ENCODE data around the gene DNAAF2. TPM values are rescaled to one million over a fixed set of nuclear protein-coding genes. Genes with fewer than 3 reads are reported as not detected.
"Not testable (repeated sequence)": the region's sequence is repeated elsewhere in the genome, so short reads cannot be mapped to it uniquely, and the experiment has no call there.

Gene DNAAF2
- total RNA-seq, 2 donors from 2014 or later: 7.2 to 8.0 TPM

DNA sequence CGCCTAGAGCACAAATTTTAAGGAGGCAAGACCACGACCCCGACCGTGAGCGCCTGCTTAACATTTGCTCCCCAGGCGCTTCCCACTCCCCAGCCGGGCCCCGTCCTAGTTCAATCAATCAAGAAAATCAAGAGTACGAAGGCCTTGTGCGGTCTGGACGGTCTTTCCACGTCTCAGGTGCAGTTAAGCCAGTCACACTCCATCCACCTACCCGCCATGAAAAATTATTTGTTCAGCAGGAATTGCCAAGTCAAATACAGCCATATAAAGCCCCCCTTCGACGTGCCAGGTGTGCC is 36.9 kb downstream of the DNAAF2 start:
- DNase-seq (ENCODE audit: low spot score in 2 of 2) (no peak), ATAC-seq (peak; percentile 3 to 32)
- peaks cover 21 to 26% of the 10 kb centered on the region in 2 donors for H3K36me3 Mint-ChIP-seq
- H3K27ac Mint-ChIP-seq: peak overlapping the region; percentile 96 to 97
- H3K9me3 Mint-ChIP-seq: no peaks in the 10 kb centered on the region

DNA sequence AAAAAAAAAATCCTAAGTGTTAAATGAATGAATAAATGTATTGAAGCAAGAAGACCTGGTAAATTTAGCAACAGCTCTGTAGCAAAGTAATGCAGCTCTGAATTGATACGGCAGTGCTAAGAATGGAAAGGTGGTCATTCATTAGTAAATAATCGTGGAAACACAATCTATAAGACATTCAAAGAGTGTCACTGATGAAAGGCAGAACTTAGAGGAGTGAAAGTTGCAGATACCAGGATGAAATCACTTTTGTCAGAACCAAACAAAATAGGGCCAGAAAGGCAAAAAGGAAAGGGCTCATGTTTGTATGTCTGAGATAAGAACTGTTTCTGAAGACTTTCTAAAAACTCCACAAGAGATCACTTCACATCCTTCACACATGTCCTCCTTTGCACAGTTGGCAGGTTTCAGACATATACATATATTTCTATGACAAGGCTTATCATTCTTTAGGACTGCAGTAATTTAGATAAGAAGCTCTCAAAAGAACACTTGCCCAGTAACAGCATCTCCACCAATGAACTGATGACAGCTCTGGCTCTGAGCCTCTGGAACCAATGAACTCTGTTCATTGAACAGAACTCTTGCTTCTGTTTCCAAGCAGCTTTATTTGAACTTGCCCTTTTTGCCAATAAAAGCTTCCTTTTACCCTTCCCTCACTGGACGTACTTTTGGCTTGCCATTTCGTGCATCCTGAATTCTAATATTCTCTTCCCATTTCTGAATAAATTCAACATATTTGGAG is 40.5 kb downstream of the DNAAF2 start:
- peaks cover 10 to 19% of the 10 kb centered on the region in 2 donors for H3K36me3 Mint-ChIP-seq
- ATAC-seq: no peak
- H3K9me3 Mint-ChIP-seq: no peaks in the 10 kb centered on the region
- no peak overlapping the region for H3K27ac Mint-ChIP-seq
- no peak for DNase-seq (ENCODE audit: low spot score in 2 of 2)

DNA sequence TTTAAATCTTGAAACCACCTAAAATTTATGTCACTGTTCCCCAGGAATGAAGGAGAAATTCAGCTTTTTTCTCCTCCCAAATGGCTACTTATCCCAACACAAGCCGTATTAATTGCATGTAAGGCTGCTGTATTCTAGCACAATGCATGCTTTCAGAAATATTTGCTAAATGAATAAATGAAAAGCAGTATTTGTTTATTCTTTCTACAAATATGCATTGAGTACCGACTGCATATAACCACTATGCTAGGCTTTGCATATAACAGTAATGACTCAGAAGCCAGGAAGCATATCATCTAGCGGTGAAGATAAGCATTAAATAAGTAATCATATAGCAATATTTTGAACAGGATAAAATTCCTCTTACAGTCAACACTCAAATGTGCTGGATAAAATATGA is 42.0 kb downstream of the DNAAF2 start:
- no peaks in the 10 kb centered on the region for H3K9me3 Mint-ChIP-seq
- DNase-seq (ENCODE audit: low spot score in 2 of 2): no peak
- peaks cover 2 to 4% of the 10 kb centered on the region in 2 donors for H3K36me3 Mint-ChIP-seq
- no peak for ATAC-seq
- H3K27ac Mint-ChIP-seq: no peak overlapping the region

DNA sequence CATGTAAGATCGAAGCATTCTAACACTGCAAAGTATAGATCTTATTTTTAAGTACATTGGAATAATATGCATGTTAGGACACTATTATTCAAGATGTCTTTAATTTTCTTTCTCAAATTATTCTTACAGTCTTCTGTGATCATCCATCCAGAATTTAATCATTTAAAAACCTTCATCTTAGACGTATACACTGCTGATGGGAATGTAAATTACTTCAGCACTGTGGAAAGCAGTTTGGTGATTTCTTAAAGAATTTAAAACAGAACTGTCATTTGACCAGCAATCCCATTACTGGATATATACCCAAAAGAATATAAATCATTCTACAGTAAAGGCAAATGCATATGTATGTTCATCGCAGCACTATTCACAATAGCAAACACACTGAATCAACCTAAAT is 45.7 kb downstream of the DNAAF2 start:
- DNase-seq (ENCODE audit: low spot score in 2 of 2) (no peak), ATAC-seq (no peak)
- no peaks in the 10 kb centered on the region for H3K9me3 Mint-ChIP-seq
- no peak overlapping the region for H3K27ac Mint-ChIP-seq
- peaks cover 17 to 19% of the 10 kb centered on the region in 2 donors for H3K36me3 Mint-ChIP-seq

DNA sequence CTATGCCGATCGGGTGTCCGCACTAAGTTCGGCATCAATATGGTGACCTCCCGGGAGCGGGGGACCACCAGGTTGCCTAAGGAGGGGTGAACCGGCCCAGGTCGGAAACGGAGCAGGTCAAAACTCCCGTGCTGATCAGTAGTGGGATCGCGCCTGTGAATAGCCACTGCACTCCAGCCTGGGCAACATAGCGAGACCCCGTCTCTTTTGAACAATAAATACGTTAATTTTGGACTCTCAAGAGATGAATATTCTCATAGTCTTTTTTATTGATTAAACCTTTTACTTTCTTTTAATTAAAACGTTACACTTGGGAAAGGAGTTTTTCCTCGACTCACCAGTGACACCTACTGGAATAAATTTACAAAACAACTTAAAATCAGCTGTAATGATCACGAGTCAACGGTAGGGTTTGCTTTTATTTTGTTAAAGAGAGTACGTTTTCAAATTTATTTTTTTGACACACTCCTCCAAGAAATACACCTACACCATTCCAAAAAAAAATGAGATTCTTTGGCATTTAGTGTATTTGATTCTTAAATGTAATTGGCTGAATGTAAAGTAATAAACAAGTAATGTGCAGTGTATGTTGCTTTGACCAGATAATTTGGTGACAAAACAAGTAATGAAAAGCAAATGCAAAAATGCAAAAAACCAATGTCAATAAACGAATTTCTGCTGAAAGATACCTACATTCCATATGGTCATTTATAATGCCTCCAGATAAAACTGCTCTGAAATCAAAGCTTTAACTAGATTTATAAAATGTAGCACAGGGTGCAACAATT is 48.2 kb downstream of the DNAAF2 start:
- H3K9me3 Mint-ChIP-seq: no peaks in the 10 kb centered on the region
- peak overlapping the region; percentile 99 for H3K27ac Mint-ChIP-seq
- DNase-seq (ENCODE audit: low spot score in 2 of 2): peak in 1 of 2 donors; percentile 58

DNA sequence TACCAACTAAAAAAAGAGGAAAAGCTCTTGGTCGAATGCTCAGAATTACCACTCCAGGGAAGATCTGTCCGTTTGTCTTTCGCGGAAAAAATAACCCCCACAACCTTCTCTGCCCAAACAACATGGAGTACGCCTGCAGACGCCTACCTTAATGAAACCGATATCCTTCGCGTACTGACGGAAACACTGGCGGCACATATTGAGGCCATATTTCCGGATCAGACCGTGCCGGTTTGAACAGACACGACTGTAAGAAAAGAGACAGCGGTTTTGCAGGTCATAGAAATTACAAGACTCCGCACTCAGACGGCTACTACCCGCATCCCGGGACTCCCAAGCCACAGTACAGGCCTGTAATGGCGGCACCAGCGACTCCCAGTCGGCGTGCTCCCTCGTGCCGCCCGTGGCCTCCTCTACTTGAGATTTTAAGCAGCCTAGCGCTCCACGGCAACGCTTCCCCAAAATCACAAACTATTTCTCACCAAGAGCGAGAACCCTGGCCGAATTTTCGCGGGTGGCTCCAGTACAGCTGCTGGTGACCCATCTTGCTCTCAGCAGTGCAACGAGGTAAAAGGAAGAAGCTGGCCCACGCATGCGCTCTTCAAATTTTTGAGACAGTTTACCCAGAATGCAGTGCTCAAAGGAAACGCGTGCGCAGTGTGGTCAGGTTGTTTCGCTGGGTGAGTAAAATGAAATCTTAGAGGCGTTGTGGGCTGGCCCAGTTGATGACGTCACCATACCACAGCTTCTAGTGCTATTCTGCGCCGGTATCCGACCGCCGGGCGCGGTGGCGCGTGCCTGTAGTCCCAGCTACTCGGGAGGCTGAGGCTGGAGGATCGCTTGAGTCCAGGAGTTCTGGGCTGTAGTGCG is 49.0 kb downstream of the DNAAF2 start, which contains the start of gene RPS29:
TSS of gene RPS29 (minus strand) at position 578 of the 870 bp plus-strand sequence. CDS start at position 544, 34 bp downstream.
- Mint-ChIP-seq H3K9me3 (no peaks in the 10 kb centered on the region), H3K36me3 (peaks cover 34 to 52% of the 10 kb centered on the region in 2 donors), H3K27ac (peak within 1 kb of the TSS; percentile 99)
- DNase-seq (ENCODE audit: low spot score in 2 of 2) (peak; percentile 97 to 100), ATAC-seq (peak; percentile 93 to 96)

More for the DNA sequence above, 48.2 kb downstream of the DNAAF2 start:
- peak; percentile 28 to 55 for ATAC-seq
- peaks cover 34 to 44% of the 10 kb centered on the region in 2 donors for H3K36me3 Mint-ChIP-seq

DNA sequence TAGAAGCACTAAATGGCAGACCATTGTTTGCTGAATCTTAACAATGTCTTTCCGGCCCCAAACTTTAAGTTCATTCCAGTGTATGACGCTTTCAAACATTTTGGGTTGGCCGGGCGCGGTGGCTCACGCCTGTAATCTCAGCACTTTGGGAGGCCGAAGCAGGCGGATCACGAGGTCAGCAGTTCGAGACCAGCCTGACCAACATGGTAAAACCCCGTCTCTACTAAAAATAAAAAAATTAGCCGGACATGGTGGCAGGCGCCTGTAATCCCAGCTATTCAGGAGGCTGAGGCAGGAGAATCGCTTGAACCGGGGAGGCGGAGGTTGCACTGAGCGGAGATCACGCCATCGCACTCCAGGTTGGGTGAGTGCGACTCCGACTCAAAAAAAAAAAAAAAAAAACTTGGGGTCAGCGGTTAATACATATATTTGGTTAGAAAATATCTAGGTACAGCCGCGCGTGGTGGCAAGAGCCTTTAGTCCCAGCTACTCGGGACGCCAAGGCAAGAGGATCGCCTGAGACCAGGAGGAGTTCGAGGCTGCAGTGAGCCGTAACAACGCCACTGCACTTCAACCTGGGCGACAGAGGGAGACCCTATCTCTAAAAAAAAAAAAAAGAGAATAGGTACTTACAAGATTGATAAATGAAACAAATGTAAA is 49.9 kb downstream of the DNAAF2 start:
- DNase-seq (ENCODE audit: low spot score in 2 of 2); H3K9me3 Mint-ChIP-seq; ATAC-seq: not testable (repeated sequence)
- Mint-ChIP-seq H3K27ac (peak overlapping the region; percentile 99), H3K36me3 (peaks cover 34 to 54% of the 10 kb centered on the region in 2 donors)

DNA sequence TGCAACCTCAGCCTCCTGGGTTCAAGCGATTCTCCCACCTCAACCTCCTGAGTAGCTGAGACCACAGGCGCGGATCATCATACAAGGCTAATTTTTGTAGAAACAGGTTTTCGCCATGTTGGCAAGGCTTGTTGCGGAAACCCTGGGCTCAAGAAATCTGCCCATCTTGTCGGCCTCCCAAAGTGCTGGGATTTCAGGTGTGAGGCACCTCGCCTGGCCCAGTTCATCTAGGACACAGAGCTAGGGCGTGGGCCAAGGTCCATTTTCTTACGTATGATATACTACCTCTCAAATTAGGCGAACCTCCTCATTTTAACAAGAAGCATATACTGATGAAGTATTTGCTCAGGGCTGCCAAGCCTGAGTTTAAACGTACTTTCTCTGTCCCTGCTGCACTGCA is 51.0 kb downstream of the DNAAF2 start:
- H3K36me3 Mint-ChIP-seq: peaks cover 34 to 54% of the 10 kb centered on the region in 2 donors
- peak overlapping the region; percentile 99 for H3K27ac Mint-ChIP-seq
- DNase-seq (ENCODE audit: low spot score in 2 of 2) (no peak), ATAC-seq (no peak)
- H3K9me3 Mint-ChIP-seq: no peaks in the 10 kb centered on the region

DNA sequence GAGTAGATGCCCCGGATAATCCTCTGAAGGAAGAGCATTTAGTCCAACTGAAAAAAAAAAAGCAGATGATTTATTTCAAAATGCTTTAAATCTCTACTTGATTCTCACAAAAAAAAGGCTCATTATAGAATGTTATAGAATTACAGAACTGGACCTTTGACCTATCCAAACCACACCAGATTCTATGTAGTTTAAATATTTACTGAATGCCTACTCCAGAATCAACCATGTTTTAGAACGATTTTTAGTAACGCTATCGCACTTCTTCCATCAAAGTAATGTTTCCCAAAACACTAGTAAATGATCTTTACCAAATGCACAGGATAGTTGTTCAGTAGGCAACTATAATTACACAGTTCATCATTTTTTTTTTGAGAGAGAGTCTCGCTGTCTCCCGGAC is 51.4 kb downstream of the DNAAF2 start:
- peaks cover 34 to 54% of the 10 kb centered on the region in 2 donors for H3K36me3 Mint-ChIP-seq
- ATAC-seq (no peak), DNase-seq (ENCODE audit: low spot score in 2 of 2) (no peak)
- H3K9me3 Mint-ChIP-seq: no peaks in the 10 kb centered on the region
- H3K27ac Mint-ChIP-seq: peak overlapping the region; percentile 99

DNA sequence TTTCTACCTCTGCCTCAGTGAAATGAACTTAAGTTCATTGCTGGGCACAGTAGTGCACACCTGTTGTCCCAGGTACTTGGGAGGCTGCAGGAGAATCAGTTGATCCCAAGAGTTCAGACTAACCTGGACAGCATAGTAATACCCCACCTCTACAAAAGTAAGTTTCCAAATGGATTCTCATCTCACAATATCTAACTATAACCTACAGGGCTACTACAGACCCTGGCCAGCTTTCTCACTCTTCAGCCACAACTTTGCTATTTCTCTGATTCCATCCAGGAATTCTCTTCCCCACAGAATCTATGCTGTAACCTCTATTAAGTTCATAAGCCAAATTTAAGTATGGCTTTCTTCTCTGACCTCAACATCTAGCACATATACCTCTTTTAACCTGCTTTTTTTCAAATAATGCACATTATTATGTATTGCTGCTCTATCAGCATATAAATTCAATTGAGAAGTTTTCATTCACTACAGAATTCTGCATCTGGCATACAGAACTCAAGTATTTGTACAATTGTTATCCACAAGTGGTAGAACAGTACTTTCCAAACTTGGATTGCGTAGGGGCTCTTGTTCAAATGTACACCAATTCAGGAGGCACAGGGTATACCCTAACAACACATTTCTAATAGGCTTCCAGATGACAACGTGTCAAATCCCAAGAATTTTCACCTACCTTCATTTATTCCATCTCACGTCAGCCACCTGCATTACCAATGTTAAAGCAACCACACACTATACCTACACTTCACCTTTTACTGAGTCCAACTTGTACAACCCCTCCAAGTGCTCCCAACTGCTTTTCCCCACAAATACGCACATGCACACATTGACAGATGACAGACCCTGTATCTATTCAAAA is 52.7 kb downstream of the DNAAF2 start:
- peaks cover 39 to 61% of the 10 kb centered on the region in 2 donors for H3K36me3 Mint-ChIP-seq
- H3K27ac Mint-ChIP-seq: peak overlapping the region in 1 of 2 donors; percentile 66
- DNase-seq (ENCODE audit: low spot score in 2 of 2) (no peak), ATAC-seq (no peak)
- no peaks in the 10 kb centered on the region for H3K9me3 Mint-ChIP-seq

DNA sequence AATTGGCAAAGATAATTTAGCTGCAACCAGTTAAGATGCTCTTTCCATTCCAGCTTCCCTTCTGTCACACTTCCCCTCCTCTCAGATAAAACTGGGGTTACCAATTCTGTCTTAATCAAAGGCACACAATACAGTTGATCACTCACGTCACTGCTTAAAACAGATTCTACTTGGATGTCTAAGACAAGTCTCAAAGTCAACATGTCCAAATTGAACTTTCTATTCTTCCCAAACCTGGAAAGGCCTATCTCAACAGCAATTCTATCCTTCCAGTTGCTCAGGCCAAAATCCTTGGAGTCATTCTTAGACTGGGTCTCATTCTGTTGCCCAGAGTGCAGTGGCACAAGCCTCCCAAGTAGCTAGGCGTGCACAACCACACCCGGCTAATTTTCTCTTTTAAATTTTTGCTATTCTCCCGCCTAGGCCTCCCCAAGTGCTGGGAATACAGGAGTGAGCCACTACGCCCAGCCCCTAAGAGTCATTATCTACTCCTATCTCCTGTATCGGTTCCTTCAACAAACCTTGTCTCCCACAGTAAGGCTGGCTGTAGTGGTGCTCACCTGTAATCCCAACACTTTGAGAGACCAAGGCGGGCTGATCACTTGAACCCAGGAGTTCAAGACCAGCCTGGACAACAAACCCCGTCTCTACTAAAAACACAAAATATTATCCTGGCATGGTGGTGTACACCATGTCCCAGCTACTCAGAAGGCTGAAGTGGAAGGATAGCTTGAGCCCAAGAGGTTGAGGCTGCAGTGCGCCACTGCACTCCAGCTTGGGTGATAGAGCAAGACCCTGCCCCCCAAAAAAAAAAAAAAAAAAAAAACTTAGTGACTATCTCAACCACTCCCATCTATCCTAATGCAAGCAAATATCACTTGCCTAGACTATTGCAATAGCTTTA is 53.6 kb downstream of the DNAAF2 start:
- DNase-seq (ENCODE audit: low spot score in 2 of 2): no peak
- ATAC-seq: no peak
- Mint-ChIP-seq H3K27ac (peak overlapping the region; percentile 63 to 66), H3K9me3 (no peaks in the 10 kb centered on the region), H3K36me3 (peaks cover 39 to 70% of the 10 kb centered on the region in 2 donors)

DNA sequence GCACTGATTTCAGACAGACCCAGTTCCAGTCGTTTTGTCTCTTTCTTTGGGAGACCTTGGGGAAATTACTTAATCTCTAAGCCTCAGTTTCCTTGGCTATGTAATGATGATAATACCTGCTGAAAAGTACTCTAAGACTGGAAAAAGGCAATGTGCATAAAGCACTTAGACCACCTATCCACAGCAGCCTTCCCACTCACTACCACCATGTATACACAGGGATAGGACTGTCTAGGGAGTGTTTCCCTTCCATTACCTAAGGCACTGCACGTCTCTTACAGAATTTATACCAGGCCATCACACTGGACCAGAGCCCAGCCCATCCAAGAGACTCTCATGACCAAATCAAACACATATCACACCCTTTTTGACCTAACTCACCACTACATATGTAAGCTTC is 55.2 kb downstream of the DNAAF2 start:
- peaks cover 24 to 57% of the 10 kb centered on the region in 2 donors for H3K36me3 Mint-ChIP-seq

DNA sequence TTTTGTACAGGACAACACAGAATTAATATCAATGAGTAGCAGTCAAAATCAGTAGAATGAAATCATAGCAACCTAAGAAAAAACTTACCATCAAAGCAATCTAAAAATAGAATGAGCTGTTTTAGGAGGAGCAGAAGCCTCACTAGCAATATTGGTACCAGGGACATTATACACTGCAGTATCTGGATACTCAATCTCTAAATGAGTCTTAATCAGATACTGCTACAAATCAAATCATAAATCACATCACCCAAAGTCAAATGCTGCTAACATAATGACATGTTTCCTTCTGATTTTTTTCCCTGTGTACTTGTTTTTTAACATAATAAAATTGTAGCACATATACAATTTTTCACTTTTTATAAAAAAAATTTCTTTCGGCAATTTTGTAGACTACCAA is 56.9 kb downstream of the DNAAF2 start:
- Mint-ChIP-seq H3K36me3 (peaks cover 13 to 47% of the 10 kb centered on the region in 2 donors), H3K9me3 (no peaks in the 10 kb centered on the region), H3K27ac (peak overlapping the region in 1 of 2 donors; percentile 40)
- DNase-seq (ENCODE audit: low spot score in 2 of 2) (no peak), ATAC-seq (peak in 1 of 2 donors; percentile 42)

More for the DNA sequence above, 55.2 kb downstream of the DNAAF2 start:
- no peaks in the 10 kb centered on the region for H3K9me3 Mint-ChIP-seq
- no peak for ATAC-seq
- H3K27ac Mint-ChIP-seq: peak overlapping the region in 1 of 2 donors; percentile 53
- no peak for DNase-seq (ENCODE audit: low spot score in 2 of 2)

All from activated naive CD4-positive, alpha-beta T cell treated with anti-CD3 and anti-CD28 coated beads, Interleukin-2, amount 50 U/mL, for 72 hours (primary cell).